Lung (tissue), 12 donors: ENCODE results near the gene IFIT5. TPM values are rescaled to one million over a fixed set of nuclear protein-coding genes. Genes with fewer than 3 reads are reported as not detected.
A peak's percentile ranks its signal among the peaks of the same experiment; 100 is the strongest.

Source experiments
- ATAC-seq: fragments of 200-7000 bp; cut with Tn5 transposase; one replicate; pipeline ENCODE4 v1.9.1; 2020; ENCODE audit warnings: moderate number of reproducible peaks; ENCODE audit not compliant: insufficient read depth, low FRiP score
- DNase-seq, 3 donors: peaks; one replicate each; pipeline ENCODE4 v3.0.0-alpha.2; 2013 to 2017
- H3K27ac ChIP-seq, 2 donors: one replicate each; pipeline ENCODE4 v1.5.1; 2013; ENCODE audit warnings: mild to moderate bottlenecking in 2 of 2, moderate library complexity in 2 of 2, control low read depth in 1 of 2, inconsistent platforms in 1 of 2, low read depth in 1 of 2, low read length in 1 of 2
- H3K27me3 ChIP-seq, 3 donors: one replicate each; pipeline ENCODE4 v1.5.1; 2013; ENCODE audit warnings: low read length in 2 of 3; ENCODE audit not compliant: control insufficient read depth in 3 of 3, insufficient read depth in 3 of 3
- H3K36me3 ChIP-seq, 4 donors: one replicate each; pipeline ENCODE4 v1.5.1; 2013; ENCODE audit warnings: low read length in 4 of 4, mild to moderate bottlenecking in 1 of 4, moderate library complexity in 1 of 4; ENCODE audit not compliant: control insufficient read depth in 4 of 4, insufficient read depth in 4 of 4
- H3K4me1 ChIP-seq, 5 donors: one replicate each; pipeline ENCODE4 v1.5.1; 2013; ENCODE audit warnings: low read length in 5 of 5, mild to moderate bottlenecking in 2 of 5, moderate library complexity in 1 of 5; ENCODE audit not compliant: control insufficient read depth in 5 of 5, insufficient read depth in 5 of 5
- H3K4me3 ChIP-seq: one replicate; pipeline ENCODE4 v1.5.1; 2013; ENCODE audit warnings: mild to moderate bottlenecking, control low read depth, moderate library complexity
- H3K9ac ChIP-seq, 2 donors: one replicate each; pipeline ENCODE4 v1.5.1; 2013; ENCODE audit warnings: low read length in 2 of 2, control low read depth in 1 of 2; ENCODE audit not compliant: insufficient read depth in 1 of 2
- H3K9me3 ChIP-seq, 4 donors: one replicate each; pipeline ENCODE4 v1.5.1; 2013; ENCODE audit warnings: low read length in 3 of 4, mild to moderate bottlenecking in 1 of 4, moderate library complexity in 1 of 4; ENCODE audit not compliant: control insufficient read depth in 4 of 4, insufficient read depth in 3 of 4
- CTCF ChIP-seq: IDR thresholded peaks from 2 replicates; pipeline ENCODE4 v1.5.1; 2012; ENCODE audit warnings: mild to moderate bottlenecking; ENCODE audit errors: control extremely low read depth, extremely low read depth
- WGBS, 2 donors: extraction: QIAGEN DNeasy Blood & Tissue Kit; methylation state at CpG; one replicate each; pipeline ENCODE4 v1.1.7; 2013; 5-methylcytosine and 5-hydroxymethylcytosine counted together
- polyA plus RNA-seq, 2 donors: library from polyadenylated mRNA; stranded (reverse); fragments of 200-250 nt; gene quantifications; one replicate each; pipeline ENCODE4 v1.2.1, GENCODE V29; 2013
- total RNA-seq, 2 donors: library from RNA; depleted of rRNA in 1 of 2; stranded (reverse); fragments of >200 nt in 1 of 2; gene quantifications; one replicate each; pipeline ENCODE4 v1.2.1, GENCODE V29; 2014 to 2021
- donor health status: control.
- donor health status: control.
- donor health status: Bipolar disorder and iron deficiency.
- donor health status: healthy.
- donor health status: DM: yes; HTN: yes; CAD: no.

The IFIT5 gene
- total and polyA plus RNA-seq, 4 donors = 12.6 to 21.8 (median 15.6) TPM

GRCh38 chr10:89373916-89374711, 40.3 kb upstream of the IFIT5 start:
- peaks cover 6 to 37% (median 18%) of the 10 kb centered on the region in 5 donors for H3K4me1 ChIP-seq
- 11 to 24% methylated on average over 3 of the region's 3 CpGs for WGBS, 2 donors
- no peaks in the 10 kb centered on the region for H3K36me3 ChIP-seq
- H3K9ac ChIP-seq = peak overlapping the region in 1 of 2 donors; percentile 47
- DNase-seq (peak; percentile 96 to 100 (median 100)), ATAC-seq (peak; percentile 86)
- H3K4me3 ChIP-seq = no peak overlapping the region
- H3K9me3 ChIP-seq = no peaks in the 10 kb centered on the region
- peak overlapping the region; percentile 92 to 95 for H3K27ac ChIP-seq
- no peak for TF ChIP-seq CTCF
- H3K27me3 ChIP-seq = no peaks in the 10 kb centered on the region

- Histone ChIP-seq H3K4me3 (no peak overlapping the region), H3K4me1 (peaks cover 3 to 31% (median 17%) of the 10 kb centered on the region in 5 donors), H3K27ac (peak overlapping the region; percentile 92 to 95), H3K36me3 (no peaks in the 10 kb centered on the region), H3K9ac (peak overlapping the region in 1 of 2 donors; percentile 61), H3K27me3 (no peaks in the 10 kb centered on the region), H3K9me3 (no peaks in the 10 kb centered on the region)
- DNase-seq = peak; percentile 78 to 93 (median 93)
- ATAC-seq = no peak
- TF ChIP-seq CTCF = no peak
These were observed 39.6 kb upstream of the IFIT5 start for GRCh38 chr10:89374713-89375141.

- WGBS, 2 donors = 88 to 91% methylated on average over 5 of the region's 5 CpGs
- Histone ChIP-seq H3K4me3 (no peak within 1 kb of the TSS), H3K36me3 (no peaks in the 10 kb centered on the region), H3K9ac (no peak within 1 kb of the TSS), H3K4me1 (peaks cover 3 to 27% (median 15%) of the 10 kb centered on the region in 5 donors), H3K27ac (no peak within 1 kb of the TSS), H3K9me3 (no peaks in the 10 kb centered on the region), H3K27me3 (no peaks in the 10 kb centered on the region)
- ATAC-seq = no peak
- no peak for DNase-seq
- TF ChIP-seq CTCF = no peak
These were observed 36.4 kb upstream of the IFIT5 start, which contains the start of gene IFIT1B for GRCh38 chr10:89377705-89378637. Gene IFIT1B, plus strand, starts transcription at chr10:89378056. Its CDS starts 80 bp downstream, at chr10:89378136.
